ENCODE measurements around the gene LCN1. TPM values are rescaled to one million over a fixed set of nuclear protein-coding genes. Genes with fewer than 3 reads are reported as not detected.
A peak's percentile ranks its signal among the peaks of the same experiment; 100 is the strongest.

LCN1 gene
- total RNA-seq, 4 donors from 2014 or later: not detected

DNA sequence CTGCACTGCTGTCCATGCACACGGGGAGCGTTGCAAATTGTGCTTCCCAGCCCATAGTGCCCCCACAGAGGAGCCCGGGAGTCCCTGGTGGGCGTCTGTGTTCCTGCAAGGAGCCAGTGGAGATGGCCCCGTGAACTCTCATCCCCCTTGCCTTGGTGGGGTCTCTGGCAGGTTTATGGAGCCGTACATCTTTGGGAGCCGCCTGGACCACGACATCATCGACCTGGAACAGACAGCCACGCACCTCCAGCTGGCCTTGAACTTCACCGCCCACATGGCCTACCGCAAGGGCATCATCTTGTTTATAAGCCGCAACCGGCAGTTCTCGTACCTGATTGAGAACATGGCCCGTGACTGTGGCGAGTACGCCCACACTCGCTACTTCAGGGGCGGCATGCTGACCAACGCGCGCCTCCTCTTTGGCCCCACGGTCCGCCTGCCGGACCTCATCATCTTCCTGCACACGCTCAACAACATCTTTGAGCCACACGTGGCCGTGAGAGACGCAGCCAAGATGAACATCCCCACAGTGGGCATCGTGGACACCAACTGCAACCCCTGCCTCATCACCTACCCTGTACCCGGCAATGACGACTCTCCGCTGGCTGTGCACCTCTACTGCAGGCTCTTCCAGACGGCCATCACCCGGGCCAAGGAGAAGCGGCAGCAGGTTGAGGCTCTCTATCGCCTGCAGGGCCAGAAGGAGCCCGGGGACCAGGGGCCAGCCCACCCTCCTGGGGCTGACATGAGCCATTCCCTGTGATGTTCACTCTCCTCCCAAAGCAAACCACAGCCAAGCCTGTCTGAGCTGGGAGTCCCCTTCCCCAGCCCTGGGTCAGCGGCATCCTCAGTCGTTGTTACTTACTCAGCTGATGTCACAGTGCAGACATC lies 17.6 kb upstream of the LCN1 start:
- Histone ChIP-seq H3K4me1 (peaks cover 32% of the 10 kb centered on the region), H3K9me3 (no peaks in the 10 kb centered on the region), H3K36me3 (peaks cover 24% of the 10 kb centered on the region), H3K4me3 (no peak overlapping the region), H3K27me3 (no peaks in the 10 kb centered on the region), H3K27ac (no peak overlapping the region)
- 85% methylated on average over 29 of the region's 41 CpGs for WGBS
- no peak for TF ChIP-seq POLR2A (IDR thresholded peaks at IDR 0.05)
- TF ChIP-seq, protein P1, sequence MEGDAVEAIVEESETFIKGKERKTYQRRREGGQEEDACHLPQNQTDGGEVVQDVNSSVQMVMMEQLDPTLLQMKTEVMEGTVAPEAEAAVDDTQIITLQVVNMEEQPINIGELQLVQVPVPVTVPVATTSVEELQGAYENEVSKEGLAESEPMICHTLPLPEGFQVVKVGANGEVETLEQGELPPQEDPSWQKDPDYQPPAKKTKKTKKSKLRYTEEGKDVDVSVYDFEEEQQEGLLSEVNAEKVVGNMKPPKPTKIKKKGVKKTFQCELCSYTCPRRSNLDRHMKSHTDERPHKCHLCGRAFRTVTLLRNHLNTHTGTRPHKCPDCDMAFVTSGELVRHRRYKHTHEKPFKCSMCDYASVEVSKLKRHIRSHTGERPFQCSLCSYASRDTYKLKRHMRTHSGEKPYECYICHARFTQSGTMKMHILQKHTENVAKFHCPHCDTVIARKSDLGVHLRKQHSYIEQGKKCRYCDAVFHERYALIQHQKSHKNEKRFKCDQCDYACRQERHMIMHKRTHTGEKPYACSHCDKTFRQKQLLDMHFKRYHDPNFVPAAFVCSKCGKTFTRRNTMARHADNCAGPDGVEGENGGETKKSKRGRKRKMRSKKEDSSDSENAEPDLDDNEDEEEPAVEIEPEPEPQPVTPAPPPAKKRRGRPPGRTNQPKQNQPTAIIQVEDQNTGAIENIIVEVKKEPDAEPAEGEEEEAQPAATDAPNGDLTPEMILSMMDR (IDR thresholded peaks at IDR 0.05): no peak
- TF ChIP-seq EP300 (IDR thresholded peaks at IDR 0.05): no peak
- TF ChIP-seq POLR2AphosphoS5 (IDR thresholded peaks at IDR 0.05): no peak
- peak in 1 of 2 donors; percentile 59 for DNase-seq (ENCODE audit: low spot score in 2 of 2)

- WGBS: 36% methylated on average over 9 of the region's 21 CpGs
- H3K27ac ChIP-seq: no peak overlapping the region
- H3K36me3 ChIP-seq: peaks cover 24% of the 10 kb centered on the region
- H3K4me1 ChIP-seq: peaks cover 28% of the 10 kb centered on the region
- H3K9me3 ChIP-seq: no peaks in the 10 kb centered on the region
- no peaks in the 10 kb centered on the region for H3K27me3 ChIP-seq
- H3K4me3 ChIP-seq: no peak overlapping the region
- TF ChIP-seq, protein P1 (IDR thresholded peaks at IDR 0.05): peak; percentile 23 to 80
- TF ChIP-seq POLR2AphosphoS5 (IDR thresholded peaks at IDR 0.05): no peak
- TF ChIP-seq POLR2A (IDR thresholded peaks at IDR 0.05): no peak
- no peak for TF ChIP-seq EP300 (IDR thresholded peaks at IDR 0.05)
- DNase-seq (ENCODE audit: low spot score in 2 of 2): peak in 1 of 2 donors; percentile 64
Measured at GRCh38 chr9:135504262-135505243, 16.7 kb upstream of the LCN1 start.

GRCh38 chr9:135505406-135506187 lies 15.6 kb upstream of the LCN1 start:
- Histone ChIP-seq H3K27me3 (no peaks in the 10 kb centered on the region), H3K9me3 (no peaks in the 10 kb centered on the region), H3K36me3 (peaks cover 24% of the 10 kb centered on the region), H3K27ac (no peak overlapping the region), H3K4me3 (no peak overlapping the region), H3K4me1 (peaks cover 18% of the 10 kb centered on the region)
- peak in 1 of 2 donors; percentile 55 for DNase-seq (ENCODE audit: low spot score in 2 of 2)
- no peak for TF ChIP-seq POLR2AphosphoS5 (IDR thresholded peaks at IDR 0.05)
- TF ChIP-seq, protein P1 (IDR thresholded peaks at IDR 0.05): no peak
- no peak for TF ChIP-seq POLR2A (IDR thresholded peaks at IDR 0.05)
- no peak for TF ChIP-seq EP300 (IDR thresholded peaks at IDR 0.05)
- 83% methylated on average over 10 of the region's 24 CpGs for WGBS

GRCh38 chr9:135506327-135507103 lies 14.7 kb upstream of the LCN1 start:
- no CpG with 5 or more reads among the region's 14 CpGs for WGBS
- Histone ChIP-seq H3K27ac (no peak overlapping the region), H3K27me3 (no peaks in the 10 kb centered on the region), H3K36me3 (peaks cover 24% of the 10 kb centered on the region), H3K4me3 (no peak overlapping the region), H3K9me3 (no peaks in the 10 kb centered on the region), H3K4me1 (peaks cover 12% of the 10 kb centered on the region)
- TF ChIP-seq, protein P1 (IDR thresholded peaks at IDR 0.05): no peak
- TF ChIP-seq POLR2AphosphoS5 (IDR thresholded peaks at IDR 0.05): no peak
- TF ChIP-seq EP300 (IDR thresholded peaks at IDR 0.05): no peak
- TF ChIP-seq POLR2A (IDR thresholded peaks at IDR 0.05): no peak
- peak in 1 of 2 donors; percentile 52 for DNase-seq (ENCODE audit: low spot score in 2 of 2)

All from suprapubic skin (tissue), 4 donors.